ENCODE data around the gene ARHGAP42.

GRCh38 chr11:100776212-100776896, 89.3 kb downstream of the ARHGAP42 start:
- TF ChIP-seq EZH2phosphoT487 (IDR thresholded peaks at IDR 0.05; ENCODE audit: insufficient read depth, low read depth), result no peak
- TF ChIP-seq EZH2 (IDR thresholded peaks at IDR 0.05; ENCODE audit: insufficient read depth, poor library complexity, severe bottlenecking), result no peak
